GM15510 (cell line): ENCODE measurements around the gene ALDOB.

Experiments
- POLR2A ChIP-seq: IDR thresholded peaks from 3 replicates; pipeline ENCODE4 v1.6.1; 2011; ENCODE audit warnings: borderline replicate concordance; ENCODE audit not compliant: insufficient read length; ENCODE audit errors: extremely low read depth

Gene ALDOB

GRCh38 chr9:101435601-101436079 lies at the start of gene ALDOB:
Gene ALDOB (minus strand): TSS chr9:101435774. CDS start chr9:101430887, 4,887 bp downstream.
- no peak for TF ChIP-seq POLR2A

DNA sequence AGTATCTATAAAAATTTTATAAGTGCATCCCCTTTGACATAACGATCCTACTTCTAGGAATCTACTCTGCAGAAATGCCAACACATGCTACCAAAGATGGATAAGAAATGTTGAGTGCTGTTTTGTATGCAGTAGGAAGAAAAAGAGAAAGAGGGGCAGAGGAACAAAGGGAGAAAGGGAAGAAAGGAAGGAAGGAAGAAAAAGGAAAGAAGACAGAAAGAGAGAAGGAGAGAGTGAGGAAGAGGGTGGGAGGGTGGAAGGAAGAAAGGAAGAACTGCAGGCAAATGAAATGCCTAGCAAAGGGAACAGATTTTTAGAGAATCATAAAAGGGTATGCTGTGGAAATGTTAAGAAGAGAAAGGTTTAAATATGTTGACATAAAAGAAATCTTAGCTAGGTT lies 48.5 kb upstream of the ALDOB start:
- TF ChIP-seq POLR2A = no peak

GRCh38 chr9:101481261-101481660 lies 45.7 kb upstream of the ALDOB start:
- TF ChIP-seq POLR2A = no peak

- no peak for TF ChIP-seq POLR2A
These were observed 44.8 kb upstream of the ALDOB start for GRCh38 chr9:101480386-101480785.

- TF ChIP-seq POLR2A = no peak
These were observed 43.9 kb upstream of the ALDOB start for GRCh38 chr9:101479338-101480030.

DNA sequence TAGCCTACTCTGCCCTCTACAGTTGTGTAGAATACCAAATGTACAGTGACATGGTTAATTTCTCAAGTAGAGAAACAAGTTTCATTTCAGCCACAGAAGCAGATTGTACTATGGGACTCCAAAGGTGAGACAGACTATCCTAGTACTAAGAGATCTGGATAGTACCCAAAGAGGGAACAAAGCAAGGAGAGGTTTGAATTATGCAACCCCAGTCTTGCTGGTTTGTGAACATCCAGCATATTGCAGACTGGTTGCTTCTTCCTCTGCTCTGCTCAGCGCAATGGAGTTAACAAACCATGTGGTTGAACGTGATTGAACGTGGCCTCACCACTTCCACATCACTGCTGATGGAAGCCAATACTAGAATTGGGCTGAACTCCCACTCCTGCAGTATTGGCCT lies 43.3 kb upstream of the ALDOB start:
- no peak for TF ChIP-seq POLR2A

DNA sequence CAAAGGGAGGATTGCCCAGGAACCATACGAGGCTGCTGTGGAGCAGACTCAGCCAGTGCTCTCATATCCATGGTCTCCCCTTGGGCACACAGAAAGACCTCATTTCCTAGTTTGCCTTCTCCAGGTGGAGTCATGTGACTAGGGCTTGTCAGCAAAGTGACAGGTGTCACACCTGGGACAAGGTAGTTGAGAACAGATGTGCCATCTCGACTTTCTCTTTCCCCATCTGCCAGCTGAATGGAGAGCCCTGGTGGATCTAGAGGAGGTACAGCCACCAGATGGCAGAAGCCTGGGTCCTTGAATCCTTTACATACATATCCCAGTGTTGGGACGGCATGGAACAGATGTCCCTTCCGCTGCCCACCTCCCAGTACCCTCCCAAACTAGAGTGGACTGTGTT lies 42.9 kb upstream of the ALDOB start:
- no peak for TF ChIP-seq POLR2A

- TF ChIP-seq POLR2A = no peak
These were observed 42.2 kb upstream of the ALDOB start for GRCh38 chr9:101477736-101478135.

DNA sequence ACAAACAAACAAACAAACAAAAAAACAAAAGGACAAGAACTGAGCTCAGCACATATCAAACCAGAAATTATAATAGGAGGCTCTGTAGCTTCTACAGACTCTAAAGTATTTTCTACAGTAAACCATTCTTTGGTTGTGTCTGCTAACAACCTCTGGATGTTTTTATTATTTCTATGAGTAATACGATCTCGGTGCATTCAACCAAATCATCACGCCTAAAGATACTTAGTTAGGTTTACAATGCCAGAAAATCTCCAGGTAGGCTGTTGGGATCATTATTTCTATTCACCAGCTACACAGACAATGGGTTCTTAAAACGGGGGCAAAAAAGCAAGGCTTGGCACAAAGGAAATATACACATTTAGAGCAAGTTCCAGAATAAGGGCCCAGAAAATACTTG lies 41.6 kb upstream of the ALDOB start:
- TF ChIP-seq POLR2A = no peak

- TF ChIP-seq POLR2A = no peak
These were observed 41.1 kb upstream of the ALDOB start for GRCh38 chr9:101476576-101477208.

GRCh38 chr9:101472891-101473290 lies 37.3 kb upstream of the ALDOB start:
- TF ChIP-seq POLR2A = no peak

GRCh38 chr9:101470929-101471328 lies 35.4 kb upstream of the ALDOB start:
- TF ChIP-seq POLR2A = no peak

DNA sequence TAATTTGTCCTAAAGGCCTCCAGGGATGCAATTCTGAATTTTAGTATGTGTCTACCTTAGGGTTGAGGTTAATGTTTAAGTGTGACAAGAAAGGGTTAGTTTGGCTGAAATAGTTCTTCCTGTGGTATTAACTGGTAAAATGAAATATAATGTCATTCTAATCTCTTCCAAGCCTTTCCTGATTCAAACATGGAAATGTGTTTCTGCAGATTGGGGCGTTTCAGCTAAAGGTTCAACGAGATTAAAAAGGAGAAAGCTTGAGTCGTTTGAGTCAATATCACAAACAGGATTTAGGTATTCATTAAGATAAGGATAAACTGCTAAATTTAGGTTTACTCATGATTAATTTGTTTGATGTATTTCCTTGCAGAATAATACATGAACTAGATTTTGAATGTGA lies 34.4 kb upstream of the ALDOB start:
- no peak for TF ChIP-seq POLR2A

GRCh38 chr9:101469026-101469425 lies 33.5 kb upstream of the ALDOB start:
- TF ChIP-seq POLR2A = no peak

- TF ChIP-seq POLR2A = no peak
These were observed 32.5 kb upstream of the ALDOB start for GRCh38 chr9:101468116-101468515.

DNA sequence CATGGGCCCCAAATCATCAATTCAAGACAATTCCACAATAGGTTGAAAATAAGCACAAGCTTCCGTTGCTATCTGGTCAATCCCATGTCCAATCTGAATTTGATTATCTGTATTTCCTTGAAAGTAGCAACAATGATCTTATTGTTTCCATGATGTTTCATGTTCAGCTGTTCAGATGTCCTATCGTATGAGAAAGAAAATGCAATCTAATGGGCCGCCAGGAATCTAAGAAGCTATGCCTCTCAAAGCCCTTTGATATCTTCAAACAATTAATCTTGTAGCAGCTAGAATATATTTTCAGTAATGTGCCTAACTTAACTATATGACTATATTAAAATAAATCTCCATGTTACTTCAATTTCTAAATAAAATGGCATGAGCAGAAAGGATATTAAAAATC lies 32.1 kb upstream of the ALDOB start:
- no peak for TF ChIP-seq POLR2A
